Stimulated activated CD8-positive, alpha-beta memory T cell treated with anti-CD3 and anti-CD28 coated beads, Interleukin-12 subunit alpha, Interleukin-12 subunit beta, amount 100 ng/mL, for 24 hours (primary cell): ENCODE results near the gene TMCO4.
"Not testable (repeated sequence)": the region's sequence is repeated elsewhere in the genome, so short reads cannot be mapped to it uniquely, and the experiment has no call there.

Source experiments
- DNase-seq: peaks from one replicate; pipeline ENCODE4 v3.0.0-alpha.2; 2020; ENCODE audit errors: extremely low read depth

TMCO4 gene

DNA sequence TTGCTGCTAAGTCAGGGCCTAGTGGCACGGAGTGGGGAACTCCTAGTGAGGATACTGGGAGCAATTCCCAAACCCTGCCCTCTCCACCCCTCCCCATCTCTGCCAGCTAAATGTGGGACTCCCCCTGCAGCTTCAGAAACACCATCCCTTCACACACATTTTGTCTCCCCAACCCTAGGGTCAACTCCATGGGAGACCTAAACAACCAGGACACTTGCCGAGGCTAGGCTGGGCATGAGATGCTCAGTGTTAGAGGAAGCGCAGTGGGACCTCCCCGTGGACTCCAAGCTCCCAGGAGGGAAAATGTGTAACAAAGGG is 13.9 kb upstream of the TMCO4 start:
- no peak for DNase-seq

DNA sequence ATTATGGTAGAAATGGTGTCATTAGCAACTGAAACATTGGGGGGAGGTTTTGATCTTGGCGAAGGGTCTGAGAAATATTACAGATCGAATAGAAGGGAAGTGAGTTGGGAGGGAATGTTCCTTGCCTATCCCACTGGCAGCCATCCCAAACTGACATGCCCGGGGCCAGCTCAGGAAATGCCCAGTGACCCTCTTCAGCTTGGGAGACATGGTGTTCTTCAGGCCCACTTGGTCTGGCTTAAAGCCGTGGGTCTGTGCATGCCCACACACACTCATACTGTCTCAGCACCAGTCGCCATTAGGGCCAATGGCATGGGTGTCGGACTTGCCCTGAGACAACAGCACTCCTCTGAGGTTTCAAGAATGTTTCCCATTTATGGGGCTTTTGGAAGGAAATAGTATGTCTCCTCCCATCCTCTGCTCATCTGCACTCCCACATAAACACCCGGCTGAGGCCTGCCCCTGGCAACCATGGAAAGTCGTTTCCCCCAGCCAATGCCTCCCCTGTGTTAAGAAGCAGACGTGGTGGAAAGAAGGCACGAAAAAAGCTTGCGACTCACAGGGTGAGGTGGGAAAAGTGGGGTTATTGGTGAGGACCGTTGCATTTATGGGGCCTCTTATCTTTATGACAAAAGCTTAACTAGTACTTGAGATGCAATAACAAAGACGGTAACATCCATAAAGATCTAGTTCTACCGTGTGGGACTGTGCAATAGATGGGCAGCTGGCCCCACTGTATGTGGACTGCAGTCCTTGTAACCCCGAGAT is 13.3 kb upstream of the TMCO4 start:
- DNase-seq = no peak

DNA sequence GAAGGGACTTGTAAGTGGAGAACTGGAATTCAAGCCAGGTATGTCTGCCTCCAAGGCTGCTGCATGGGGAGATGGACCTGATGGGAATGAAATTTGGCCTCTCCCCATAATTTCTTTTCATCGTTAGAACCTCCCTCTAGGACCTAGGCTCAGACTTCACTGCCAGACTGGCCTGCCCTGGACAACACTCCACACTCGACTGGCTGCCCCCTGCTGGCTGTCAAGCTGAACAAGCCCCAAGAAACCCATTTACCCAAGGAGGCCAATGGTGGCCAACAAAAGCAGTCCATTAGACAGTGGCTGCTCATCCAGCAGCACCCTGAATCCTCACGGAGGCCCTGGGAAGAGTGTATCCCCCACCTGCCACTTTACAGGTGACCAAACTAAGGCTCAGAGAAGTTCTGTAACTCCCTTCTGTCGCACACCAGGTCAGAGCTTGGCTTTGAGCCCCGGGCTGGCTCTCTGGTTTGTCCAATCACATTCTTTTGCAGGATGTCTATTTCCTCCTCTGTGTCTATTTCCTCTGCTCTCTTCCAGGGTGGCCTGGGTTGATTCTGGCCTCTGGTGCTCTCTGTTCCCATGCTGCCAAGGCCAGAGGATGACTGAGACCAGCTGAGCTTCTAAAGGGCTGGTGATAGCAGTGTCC is 11.6 kb upstream of the TMCO4 start:
- DNase-seq = no peak

DNA sequence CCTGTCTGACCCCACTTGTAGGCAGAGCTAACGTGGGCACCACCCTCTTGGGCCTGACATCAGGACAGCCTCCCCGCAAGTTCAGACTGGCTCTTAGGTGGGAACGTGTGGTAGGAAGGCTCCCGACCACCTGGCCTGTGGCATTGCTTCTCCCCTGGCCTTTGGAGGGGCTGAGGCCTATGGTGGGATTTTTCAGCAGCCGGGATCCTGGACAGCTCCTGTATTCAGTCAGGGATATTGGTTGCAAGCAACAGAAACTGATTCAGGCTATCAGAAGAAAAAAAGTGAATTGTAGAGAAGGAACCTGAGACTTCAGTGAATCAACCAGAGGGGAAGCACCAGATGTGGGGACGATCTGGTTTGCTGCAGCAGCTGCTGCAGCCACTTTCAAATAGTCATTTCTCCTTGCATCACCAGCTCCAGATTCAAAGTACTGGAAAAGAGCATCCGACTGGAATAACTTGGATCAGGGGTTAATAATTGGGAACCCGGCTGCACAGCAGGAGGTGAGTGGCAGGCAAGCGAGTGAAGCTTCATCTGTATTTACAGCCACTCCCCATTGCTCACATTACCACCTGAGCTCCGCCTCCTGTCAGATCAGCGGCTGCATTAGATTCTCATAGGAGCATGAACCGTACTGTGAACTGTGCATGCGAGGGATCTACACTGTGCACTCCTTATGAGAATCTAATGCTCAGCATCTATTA is 9.5 kb upstream of the TMCO4 start:
- no peak for DNase-seq

DNA sequence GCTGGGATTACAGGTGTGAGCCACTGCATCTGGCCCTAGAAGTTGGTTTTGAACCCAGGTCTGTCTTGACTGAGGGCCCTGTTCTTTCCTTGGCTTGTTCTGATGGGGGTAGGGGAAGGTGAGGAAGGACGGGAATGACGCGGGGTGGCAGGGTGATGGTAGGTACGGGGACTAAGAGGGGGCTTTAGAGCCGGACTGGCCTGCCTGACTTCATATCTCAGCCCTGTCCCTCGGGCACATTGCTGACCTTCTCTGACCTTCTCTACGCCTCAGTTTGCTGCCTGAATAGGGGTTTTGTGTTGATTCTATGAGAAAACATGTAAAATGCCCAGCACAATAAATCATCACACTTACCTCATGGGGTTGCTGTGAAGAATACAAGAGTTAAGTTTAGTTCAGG is 8.6 kb upstream of the TMCO4 start:
- DNase-seq = no peak

DNA sequence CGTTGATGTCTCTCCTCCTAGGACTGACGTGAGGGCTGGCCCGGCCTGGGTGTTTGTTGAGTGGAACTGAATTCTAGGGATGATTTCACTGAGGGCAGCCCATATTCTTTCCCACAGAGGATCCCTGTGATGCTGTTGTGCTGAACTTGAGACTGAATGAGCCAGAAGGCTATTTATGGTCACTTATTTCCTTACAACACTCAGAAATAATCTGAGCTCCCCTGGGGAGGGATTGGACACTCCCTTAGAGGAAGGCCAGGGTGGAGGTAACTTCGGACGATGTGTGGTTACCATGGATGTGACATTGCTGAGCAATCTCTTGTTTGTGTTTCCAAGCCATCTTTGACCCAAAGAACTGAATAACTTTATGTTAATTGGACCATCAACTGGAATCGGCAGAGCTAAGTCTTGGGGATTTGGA is 5.1 kb upstream of the TMCO4 start:
- DNase-seq = no peak

DNA sequence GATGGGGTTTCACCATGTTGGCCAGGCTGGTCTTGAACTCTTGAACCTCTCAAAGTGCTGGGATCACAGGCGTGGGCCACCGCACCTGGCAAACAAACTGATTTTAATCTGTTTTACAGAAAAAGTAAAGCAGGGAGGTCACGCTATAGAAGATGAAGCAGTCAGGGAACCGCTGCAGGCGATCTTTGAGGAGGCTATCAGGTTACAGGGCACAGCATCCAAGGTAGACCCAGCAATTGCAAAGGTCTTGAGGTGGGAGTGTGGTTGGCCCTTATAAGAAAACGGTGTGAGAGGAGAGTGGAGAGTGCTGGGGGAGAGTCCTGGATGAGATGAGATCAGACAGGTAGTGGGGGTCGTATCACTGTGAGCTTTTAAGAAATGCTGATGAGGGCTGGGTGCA is 2.6 kb upstream of the TMCO4 start:
- DNase-seq = no peak

DNA sequence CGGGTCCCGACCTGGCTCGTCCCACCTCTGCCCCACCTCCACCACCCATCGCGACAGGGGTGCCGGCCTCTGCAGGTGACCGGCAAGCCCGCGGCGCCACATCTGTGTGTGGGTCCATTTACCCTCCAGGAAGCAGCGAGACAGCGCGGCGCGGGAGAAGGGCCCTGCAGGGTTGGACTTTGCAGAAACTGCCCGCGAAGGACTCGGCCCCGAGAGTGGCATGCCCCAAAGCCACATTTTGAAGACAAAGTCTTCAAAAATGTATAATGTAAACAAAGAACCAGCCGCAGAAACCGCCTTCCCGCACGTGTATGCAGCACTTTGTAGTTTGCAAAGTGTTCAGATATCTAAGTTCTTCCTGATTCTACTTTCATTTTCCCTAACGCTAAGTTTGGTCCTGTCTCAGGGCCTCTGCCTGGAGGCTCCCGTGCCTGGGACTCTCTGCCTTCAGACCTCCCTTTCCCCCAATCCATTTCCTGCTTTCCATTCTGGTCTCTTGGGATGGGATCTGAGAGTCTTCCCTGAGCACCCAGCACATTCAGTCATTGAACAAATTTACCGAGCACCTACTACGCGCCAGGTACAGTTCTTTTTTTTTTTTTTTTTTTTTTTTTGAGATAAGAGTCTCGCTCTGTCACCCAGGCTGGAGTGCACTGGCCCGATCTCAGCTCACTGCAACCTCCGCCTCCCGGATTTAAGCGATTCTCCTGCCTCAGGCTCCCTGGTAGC is 524 bp upstream of the TMCO4 start:
- peak; percentile 8 for DNase-seq

DNA sequence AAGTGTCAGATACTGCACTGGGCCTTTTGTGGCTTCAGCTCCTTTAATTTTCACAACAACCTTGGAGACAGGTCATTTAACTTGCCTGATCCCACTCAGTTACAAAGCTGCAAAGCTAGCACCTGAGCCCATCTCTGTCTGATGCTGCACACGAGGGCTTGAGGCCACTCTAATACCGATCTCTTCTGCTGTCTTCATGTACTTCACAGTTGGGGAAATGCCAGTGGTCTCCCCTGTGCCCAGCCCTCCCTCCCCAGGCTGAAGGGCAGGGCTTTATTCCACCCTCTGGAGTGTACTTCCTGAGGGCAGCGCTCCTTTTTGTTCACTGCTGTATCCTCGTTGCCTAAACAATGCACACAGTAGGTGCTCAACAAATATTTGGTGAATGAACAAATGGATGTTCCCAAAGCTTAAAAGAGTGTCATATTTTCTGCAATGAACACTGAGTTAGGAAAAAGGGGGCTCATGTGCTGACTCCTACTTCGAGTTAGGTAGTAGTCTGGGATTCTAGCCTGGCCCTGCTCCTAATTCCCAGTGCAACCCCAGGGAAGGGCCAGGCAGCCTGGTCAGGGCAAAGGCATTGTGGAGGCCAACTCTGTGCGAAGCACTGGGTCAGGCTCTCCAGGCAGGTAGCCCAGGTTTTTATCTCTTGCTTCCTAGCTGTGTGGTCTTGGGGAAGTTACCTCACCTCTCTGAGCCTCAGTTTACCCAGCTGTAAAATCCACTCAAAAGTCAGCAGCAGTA is 1.1 kb downstream of the TMCO4 start:
- DNase-seq = no peak

DNA sequence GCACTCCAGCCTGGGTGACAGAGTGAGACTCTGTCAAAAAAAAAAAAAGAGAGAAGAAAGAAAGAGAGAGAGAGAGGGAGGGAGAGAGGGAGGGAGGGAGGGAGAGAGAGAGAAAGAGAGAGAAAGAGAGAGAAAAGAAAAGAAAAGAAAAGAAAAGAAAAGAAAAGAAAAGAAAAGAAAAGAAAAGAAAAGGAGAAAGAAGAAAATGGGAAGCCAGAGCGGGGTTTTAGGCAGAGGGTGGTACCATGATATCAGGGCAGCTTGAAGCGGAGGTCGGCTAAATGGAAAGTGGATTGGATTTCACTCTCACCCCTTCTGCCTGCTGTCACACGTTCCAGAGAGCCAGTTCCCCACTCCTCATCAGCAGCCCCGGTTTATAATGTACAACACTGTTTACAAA is 1.9 kb downstream of the TMCO4 start:
- no peak for DNase-seq

DNA sequence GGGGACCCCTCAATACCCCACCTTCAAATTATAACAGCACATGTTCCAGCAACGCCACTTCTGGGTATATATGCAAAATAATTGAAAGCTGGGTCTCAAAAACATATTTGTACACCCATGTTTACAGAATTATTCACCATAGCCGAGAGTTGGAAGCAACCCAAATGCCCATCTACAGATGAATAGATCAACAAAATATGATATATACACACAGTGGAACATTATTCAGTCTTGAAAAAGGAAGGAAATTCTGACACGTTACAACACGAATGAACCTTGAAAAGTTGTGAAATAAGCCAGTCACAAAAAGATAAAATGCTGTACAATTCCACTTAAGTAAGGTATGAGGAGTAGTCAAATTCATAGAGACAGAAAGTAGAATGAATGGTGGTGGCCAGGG is 5.1 kb downstream of the TMCO4 start:
- no peak for DNase-seq

DNA sequence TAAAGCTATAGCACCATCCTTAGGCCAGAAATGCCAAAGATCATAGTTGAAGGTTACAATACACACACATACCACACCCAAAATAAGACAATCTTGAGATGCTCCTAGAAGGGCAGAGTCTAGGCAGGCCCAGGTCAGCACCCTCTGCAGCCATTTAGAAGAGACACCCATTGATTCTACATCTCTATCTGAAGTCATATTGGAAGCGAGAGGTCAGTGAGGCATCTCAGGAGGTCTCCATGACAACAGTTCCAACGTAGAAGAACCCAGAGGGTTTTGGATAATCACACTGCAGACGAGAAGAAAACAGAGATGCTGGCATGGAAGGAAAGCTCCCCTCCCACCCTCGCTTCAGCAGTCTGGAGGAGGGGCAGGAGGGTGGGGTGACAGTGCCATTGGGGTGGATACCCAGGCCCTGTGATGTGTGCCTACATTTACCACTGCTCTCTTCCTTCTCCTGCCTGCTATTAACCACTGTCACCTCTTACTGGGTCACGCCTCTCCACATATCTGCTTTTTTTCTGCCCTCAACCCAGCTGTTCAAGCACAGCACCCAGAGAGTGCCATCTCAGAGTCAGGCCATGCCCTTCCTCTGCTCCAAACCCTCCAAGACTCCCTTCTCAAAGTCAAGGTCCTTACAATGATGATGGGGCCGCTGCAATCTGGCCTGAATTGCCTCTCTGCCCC is 6.2 kb downstream of the TMCO4 start:
- no peak for DNase-seq

DNA sequence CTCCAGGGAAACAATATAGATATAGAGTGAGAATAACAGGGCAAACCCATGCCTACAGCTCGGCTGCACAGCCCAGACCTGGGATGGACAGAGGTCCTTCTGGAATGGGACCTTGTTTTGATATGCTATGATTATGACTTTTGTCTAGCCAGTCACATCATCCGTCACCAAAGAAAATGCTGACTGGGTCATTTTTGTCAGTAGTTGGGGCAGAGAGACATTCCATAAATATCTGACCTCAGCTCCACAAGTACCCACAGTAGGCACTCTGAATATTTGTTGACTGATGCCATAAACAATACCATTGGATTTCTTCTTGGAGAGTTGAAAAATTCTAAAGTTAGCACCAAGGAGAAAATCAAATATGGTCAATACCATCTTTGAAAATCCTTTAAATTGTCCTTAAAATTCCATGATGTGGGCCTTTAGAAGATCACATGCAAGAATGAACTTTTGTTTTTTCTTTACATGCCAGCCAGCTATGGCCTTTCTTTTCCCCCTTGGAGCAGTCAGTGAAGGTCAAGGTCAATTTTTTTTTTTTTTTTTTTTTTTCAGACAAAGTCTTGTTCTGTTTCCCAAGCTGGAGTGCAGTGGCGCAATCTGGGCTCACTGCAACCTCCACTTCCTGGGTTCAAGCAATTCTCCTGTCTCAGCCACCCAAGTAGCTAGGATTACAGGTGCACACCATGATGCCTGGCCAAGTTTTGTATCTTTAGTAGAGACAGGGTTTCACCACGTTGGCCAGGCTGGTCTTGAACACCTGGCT is 7.3 kb downstream of the TMCO4 start:
- no peak for DNase-seq

DNA sequence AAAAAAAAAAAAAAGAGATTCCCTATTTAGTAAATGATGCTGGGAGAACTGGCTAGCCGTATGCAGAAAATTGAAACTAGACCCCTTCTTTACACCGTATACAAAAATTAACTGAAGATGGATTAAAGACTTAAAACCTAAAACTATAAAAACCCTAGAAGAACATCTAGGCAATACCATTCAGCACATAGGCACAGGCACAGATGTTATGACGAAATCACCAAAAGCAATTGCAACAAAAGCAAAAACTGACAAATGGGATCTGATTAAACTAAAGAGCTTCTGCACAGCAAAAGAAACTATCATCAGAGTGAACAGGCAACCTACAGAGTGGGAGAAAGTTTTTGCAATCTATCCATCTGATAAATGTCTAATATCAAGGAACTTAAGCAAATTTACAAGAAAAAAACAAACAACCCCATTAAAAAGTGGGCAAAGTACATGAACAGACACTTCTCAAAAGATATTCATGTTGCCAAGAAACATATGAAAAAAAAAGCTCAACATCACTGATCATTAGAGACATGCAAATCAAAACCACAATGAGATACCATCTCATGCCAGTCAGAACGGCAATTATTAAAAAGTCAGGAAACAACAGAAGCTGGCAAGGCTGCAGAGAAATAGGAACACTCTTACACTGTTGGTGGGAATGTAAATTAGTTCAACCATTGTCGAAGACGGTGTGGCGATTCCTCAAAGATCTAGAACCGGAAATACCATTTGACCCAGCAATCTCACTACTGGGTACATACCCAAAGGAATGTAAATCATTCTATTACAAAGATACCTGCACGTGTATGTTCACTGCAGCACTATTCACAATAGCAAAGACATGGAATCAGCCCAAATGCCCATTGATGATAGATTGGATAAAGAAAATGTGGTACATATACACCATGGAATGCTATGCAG is 9.4 kb downstream of the TMCO4 start:
- DNase-seq = not testable (repeated sequence)

DNA sequence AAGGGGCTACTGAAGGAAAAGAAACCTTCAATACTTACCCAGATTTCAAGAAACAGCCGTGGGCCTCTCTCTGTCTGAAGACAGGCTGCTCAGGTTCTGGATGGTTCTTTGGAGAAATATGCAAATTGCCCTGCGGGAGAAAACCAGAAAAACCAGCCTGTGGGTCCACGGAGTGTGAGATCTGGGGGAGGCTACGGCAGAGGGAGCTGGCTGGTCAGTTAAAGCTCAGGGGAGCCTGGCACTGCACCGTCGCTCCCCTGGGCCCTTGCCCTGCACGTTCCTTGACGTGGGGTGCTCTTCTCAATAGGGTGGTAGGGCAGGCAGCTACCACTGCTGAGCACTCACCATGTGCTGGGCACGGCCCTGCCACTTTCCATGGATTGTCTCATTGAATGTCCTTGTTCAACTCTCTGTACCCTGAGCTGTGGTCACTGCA is 12.7 kb downstream of the TMCO4 start:
- no peak for DNase-seq

DNA sequence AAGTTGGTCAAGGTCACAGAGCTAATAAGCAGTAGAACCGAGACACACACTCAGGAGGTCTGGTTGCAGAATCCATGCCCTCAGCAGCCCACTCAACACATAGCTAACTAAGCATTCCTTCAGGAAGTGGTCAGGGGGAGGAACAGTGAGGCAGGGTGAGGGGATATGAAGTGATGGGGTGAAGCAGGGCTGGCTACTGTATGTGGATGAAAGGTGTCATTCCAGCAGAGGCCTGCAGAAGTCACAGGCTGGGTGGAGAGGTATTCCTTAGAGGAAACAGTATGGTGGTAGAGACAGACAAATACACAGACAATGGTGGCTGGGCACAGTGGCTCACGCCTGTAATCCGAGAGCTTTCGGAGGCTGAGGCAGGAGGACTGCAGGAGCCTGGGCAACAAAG is 14.1 kb downstream of the TMCO4 start:
- no peak for DNase-seq

DNA sequence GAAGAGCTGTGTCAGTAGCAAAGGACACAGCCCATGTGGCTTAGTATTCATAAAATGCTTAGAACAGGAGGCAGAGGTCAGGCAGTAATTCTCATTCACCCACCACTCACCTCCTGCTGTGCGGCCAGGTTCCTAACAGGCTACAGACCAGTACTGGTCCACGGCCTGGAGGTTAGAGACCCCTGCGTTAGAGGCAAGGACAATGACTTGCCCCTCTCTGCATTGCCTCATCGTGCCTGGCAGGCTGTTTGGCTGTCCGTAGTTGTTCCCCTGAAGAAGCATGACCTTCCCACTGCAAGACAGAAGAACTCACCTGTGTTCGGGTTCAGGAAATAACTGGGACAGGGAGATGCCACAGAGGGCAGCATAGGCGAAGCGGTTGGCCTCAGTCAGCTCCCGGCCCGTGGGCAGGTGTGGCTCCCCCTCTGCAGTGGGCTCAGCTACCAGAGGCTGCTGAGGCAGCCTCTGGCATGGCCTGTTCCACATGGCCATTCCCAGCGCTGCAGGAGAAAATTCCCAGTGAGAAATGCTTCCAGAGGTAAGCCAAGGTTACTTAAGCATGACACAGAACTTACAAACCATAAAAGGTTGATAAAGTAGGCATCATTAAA is 19.3 kb downstream of the TMCO4 start:
- DNase-seq = no peak

DNA sequence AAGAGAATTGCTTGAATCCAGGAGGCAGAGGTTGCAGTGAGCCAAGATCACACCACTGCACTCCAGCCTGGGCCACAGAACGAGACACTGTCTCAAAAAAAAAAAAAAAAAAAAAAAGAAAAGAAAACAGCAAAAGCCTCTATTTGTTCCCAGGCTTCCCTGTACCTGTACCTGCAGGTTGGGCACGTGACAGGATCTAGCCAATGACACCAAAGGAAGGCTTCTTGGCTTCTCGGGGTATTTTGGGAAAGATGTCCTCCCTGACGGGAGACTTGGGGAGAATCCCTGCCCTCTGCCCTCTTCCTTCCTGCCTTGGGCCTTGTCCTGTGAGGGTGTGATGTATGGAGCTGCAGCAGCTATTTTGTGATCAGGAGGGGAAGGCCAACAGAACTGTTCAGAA is 22.8 kb downstream of the TMCO4 start:
- no peak for DNase-seq

DNA sequence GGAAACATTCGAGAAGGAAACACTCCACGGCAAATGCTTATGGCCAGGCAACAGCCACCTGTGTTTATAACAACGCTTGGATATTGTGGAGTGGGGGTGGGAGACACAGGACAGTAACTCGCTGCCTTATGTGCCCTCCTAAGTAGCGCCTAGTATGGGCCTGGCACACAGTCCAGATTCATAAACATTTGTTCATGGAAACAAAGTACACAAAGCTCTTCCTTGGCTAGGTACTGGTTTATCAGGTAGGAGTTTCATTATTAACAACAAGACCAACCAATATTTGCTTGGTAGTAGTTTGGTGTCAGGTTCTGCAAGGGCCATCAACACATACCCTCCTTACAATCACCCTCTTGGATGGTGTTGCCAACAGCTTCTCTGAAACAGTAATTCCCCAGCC is 23.4 kb downstream of the TMCO4 start:
- DNase-seq = no peak
